SK-N-MC (cell line): ENCODE results near the gene C10orf71.

Source experiments
- EZH2 ChIP-seq: fragments of 200-600 bp; sonication (generic); IDR thresholded peaks from one replicate; pipeline ENCODE4 v1.6.1; 2017; ENCODE audit warnings: antibody characterized with exemption
- FOXP2 ChIP-seq: optimal IDR thresholded peaks from 2 replicates; pipeline ENCODE3; 2011; ENCODE audit warnings: mild to moderate bottlenecking, moderate library complexity; ENCODE audit not compliant: insufficient read depth; ENCODE audit errors: extremely low read length, control extremely low read depth
- POLR2AphosphoS5 ChIP-seq: IDR thresholded peaks from 2 replicates; pipeline ENCODE4 v1.6.1; 2012; ENCODE audit warnings: mild to moderate bottlenecking, low read depth, low read length, borderline replicate concordance

DNA sequence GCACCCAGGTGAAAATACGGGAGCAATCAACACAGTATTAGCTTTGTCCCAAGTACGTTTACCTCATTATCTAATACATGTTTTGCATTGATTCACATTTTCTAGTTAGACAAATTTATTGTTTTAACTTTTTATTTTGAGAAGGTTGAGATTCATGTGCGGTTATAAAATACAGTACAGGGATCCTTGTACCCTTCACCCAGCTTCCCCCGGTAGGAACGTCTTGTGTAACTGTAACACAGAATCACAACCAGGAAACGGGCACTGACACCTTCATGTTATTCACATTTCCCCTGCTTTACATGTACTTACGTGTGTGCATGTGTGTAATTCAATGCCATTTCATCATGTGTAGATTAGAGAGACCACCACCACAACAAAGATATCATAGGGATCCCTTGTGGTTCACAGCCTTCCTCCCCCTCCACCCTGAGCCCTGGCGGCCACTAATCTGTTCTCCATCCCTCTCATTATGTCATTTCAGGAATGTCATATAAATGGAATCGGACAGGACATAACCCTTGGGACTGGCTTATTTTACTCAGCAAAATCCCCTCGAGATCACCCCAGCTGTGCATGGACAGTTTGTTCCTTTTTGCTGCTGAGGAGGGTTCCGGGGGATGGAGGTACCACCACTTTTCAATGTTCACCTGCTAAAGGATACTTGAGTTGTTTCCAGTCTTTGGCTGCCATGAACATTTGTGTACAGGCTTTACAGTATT, 46.5 kb upstream of the C10orf71 start:
- no peak for TF ChIP-seq POLR2AphosphoS5
- no peak for TF ChIP-seq EZH2
- TF ChIP-seq FOXP2 = no peak
